Measurements from ENCODE around the gene DNAI4. TPM values are rescaled to one million over a fixed set of nuclear protein-coding genes. Genes with fewer than 3 reads are reported as not detected.

DNAI4 gene
- total RNA-seq, 2 experiments from 2014 or later: 1.9 to 10.2 TPM

GRCh38 chr1:66957938-66958337 lies 33.3 kb upstream of the DNAI4 start:
- peaks cover 11% of the 10 kb centered on the region for H4K20me1 ChIP-seq (ENCODE audit: insufficient read depth, low read length)
- ChIA-PET CTCF (ENCODE audit: unreplicated experiment) (no interaction called here), POLR2A (interaction anchor here (0.6 to 1.3 kb wide), 6 partner anchors 9 to 55 kb away, joined by 3 to 7 read pairs (median 4); no protein-coding TSS in a partner anchor)
- intact Hi-C loops (cut with micrococcal nuclease; ENCODE audit: unreplicated experiment): no loop called here
- no peak overlapping the region for H2AFZ ChIP-seq (ENCODE audit: low read length)
- DNase-seq (ENCODE audit: low spot score): no peak
- BruUV-seq (replicated peaks): no TSS peak
- no peak overlapping the region for H3K4me3 ChIP-seq (ENCODE audit: low read depth, low read length, poor library complexity, severe bottlenecking)
- H3K4me1 ChIP-seq (ENCODE audit: insufficient read depth, low read length, poor library complexity, severe bottlenecking): peaks cover 19% of the 10 kb centered on the region
- H3K9me3 ChIP-seq (ENCODE audit: low read length): no peaks in the 10 kb centered on the region
- peaks cover 100% of the 10 kb centered on the region for H3K36me3 ChIP-seq (ENCODE audit: insufficient read depth, low read length)
- H3K27ac ChIP-seq (ENCODE audit: low read depth, low read length, poor library complexity, severe bottlenecking): no peak overlapping the region
- H3K79me2 ChIP-seq (ENCODE audit: insufficient read depth, low read depth, low read length): peaks cover 41% of the 10 kb centered on the region
- H3K4me2 ChIP-seq (ENCODE audit: low read length): no peak overlapping the region
- TF ChIP-seq CTCF (conservative IDR thresholded peaks at IDR 0.05; ENCODE audit: low read length) (no peak), EZH2phosphoT487 (IDR thresholded peaks at IDR 0.05; ENCODE audit: borderline replicate concordance, low read depth, low read length) (no peak)
- no peaks in the 10 kb centered on the region for H3K9me2 ChIP-seq (ENCODE audit: insufficient read depth, low read length)

DNA sequence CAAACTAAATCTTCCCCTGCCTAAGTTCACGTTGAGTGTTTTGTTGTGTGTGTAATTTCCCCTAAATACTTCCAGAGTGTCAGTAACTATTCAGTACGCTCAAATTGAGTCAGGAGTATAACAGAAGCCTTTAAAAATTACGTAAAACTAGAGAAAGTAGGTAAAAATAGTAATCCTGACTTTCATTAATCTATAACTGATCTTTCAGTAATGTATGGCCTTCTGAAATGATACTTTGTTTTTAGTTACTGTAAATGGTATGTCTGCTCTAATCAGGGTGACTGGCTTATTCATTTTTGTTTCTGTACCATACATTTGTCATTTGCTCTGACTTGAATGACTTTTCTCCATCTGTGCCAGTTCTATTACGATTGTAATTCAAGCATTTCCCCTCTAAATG lies 29.6 kb upstream of the DNAI4 start:
- Histone ChIP-seq H4K20me1 (ENCODE audit: insufficient read depth, low read length) (peaks cover 11% of the 10 kb centered on the region), H3K4me1 (ENCODE audit: insufficient read depth, low read length, poor library complexity, severe bottlenecking) (no peaks in the 10 kb centered on the region), H2AFZ (ENCODE audit: low read length) (no peak overlapping the region), H3K9me2 (ENCODE audit: insufficient read depth, low read length) (no peaks in the 10 kb centered on the region), H3K79me2 (ENCODE audit: insufficient read depth, low read depth, low read length) (peaks cover 36% of the 10 kb centered on the region), H3K27ac (ENCODE audit: low read depth, low read length, poor library complexity, severe bottlenecking) (no peak overlapping the region), H3K36me3 (ENCODE audit: insufficient read depth, low read length) (peaks cover 99% of the 10 kb centered on the region), H3K9me3 (ENCODE audit: low read length) (no peaks in the 10 kb centered on the region), H3K4me2 (ENCODE audit: low read length) (no peak overlapping the region), H3K4me3 (ENCODE audit: low read depth, low read length, poor library complexity, severe bottlenecking) (no peak overlapping the region)
- BruUV-seq (replicated peaks): no TSS peak
- no peak for TF ChIP-seq EZH2phosphoT487 (IDR thresholded peaks at IDR 0.05; ENCODE audit: borderline replicate concordance, low read depth, low read length)
- no peak for TF ChIP-seq CTCF (conservative IDR thresholded peaks at IDR 0.05; ENCODE audit: low read length)
- intact Hi-C loops (cut with micrococcal nuclease; ENCODE audit: unreplicated experiment): no loop called here
- DNase-seq (ENCODE audit: low spot score): no peak
- CTCF ChIA-PET (ENCODE audit: unreplicated experiment): no interaction called here
- POLR2A ChIA-PET: interaction anchor here (1.4 kb wide), 1 partner anchor 27 kb away, joined by 6 read pairs; no protein-coding TSS in a partner anchor

DNA sequence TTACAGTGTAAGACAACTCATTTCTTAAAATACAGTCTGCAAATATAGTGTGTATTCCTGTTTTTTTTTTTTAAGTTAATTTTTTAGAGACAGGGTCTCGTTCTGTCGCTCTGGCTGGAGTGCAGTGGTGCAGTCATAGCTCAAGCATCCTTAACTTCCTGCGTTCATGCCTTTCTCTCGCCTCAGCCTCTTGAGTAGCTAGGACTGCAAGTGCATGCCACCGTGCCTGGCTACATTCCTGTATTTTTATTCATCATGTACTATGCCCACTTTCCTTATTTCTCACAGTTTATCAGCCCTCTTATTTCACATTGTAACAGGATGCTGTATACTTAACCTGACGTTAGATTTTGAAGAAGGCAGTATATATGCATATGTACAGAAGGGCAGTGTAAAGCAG lies 26.9 kb upstream of the DNAI4 start:
- H4K20me1 ChIP-seq (ENCODE audit: insufficient read depth, low read length): peaks cover 7% of the 10 kb centered on the region
- no peak for DNase-seq (ENCODE audit: low spot score)
- H3K9me3 ChIP-seq (ENCODE audit: low read length): no peaks in the 10 kb centered on the region
- H3K27ac ChIP-seq (ENCODE audit: low read depth, low read length, poor library complexity, severe bottlenecking): no peak overlapping the region
- no peak overlapping the region for H3K4me2 ChIP-seq (ENCODE audit: low read length)
- intact Hi-C loops (cut with micrococcal nuclease; ENCODE audit: unreplicated experiment): no loop called here
- no peaks in the 10 kb centered on the region for H3K4me1 ChIP-seq (ENCODE audit: insufficient read depth, low read length, poor library complexity, severe bottlenecking)
- POLR2A ChIA-PET: interaction anchor here (0.6 to 1.3 kb wide), 4 partner anchors 13 to 28 kb away, joined by 3 to 6 read pairs (median 4); no protein-coding TSS in a partner anchor
- no TSS peak for BruUV-seq (replicated peaks)
- peaks cover 99% of the 10 kb centered on the region for H3K36me3 ChIP-seq (ENCODE audit: insufficient read depth, low read length)
- peaks cover 35% of the 10 kb centered on the region; the same call in 1 of the 2 replicates for H3K79me2 ChIP-seq (ENCODE audit: insufficient read depth, low read depth, low read length)
- CTCF ChIA-PET (ENCODE audit: unreplicated experiment): no interaction called here
- no peak overlapping the region for H3K4me3 ChIP-seq (ENCODE audit: low read depth, low read length, poor library complexity, severe bottlenecking)
- H3K9me2 ChIP-seq (ENCODE audit: insufficient read depth, low read length): no peaks in the 10 kb centered on the region
- no peak overlapping the region for H2AFZ ChIP-seq (ENCODE audit: low read length)
- no peak for TF ChIP-seq EZH2phosphoT487 (IDR thresholded peaks at IDR 0.05; ENCODE audit: borderline replicate concordance, low read depth, low read length)
- TF ChIP-seq CTCF (conservative IDR thresholded peaks at IDR 0.05; ENCODE audit: low read length): no peak
